Left renal pelvis (tissue), 4 donors: Measurements from ENCODE around the gene SFMBT2. TPM values are rescaled to one million over a fixed set of nuclear protein-coding genes. Genes with fewer than 3 reads are reported as not detected.

Experiments
- DNase-seq, 4 donors: peaks; one replicate each; pipeline ENCODE4 v3.0.0-alpha.2; 2013; ENCODE audit warnings: low read depth in 4 of 4, low spot score in 3 of 4
- polyA plus RNA-seq, 4 donors: library from polyadenylated mRNA; unstranded; fragments of 120-200 nt; gene quantifications; one replicate each; pipeline ENCODE4 v1.2.1, GENCODE V29; 2013; ENCODE audit not compliant: insufficient read length in 4 of 4

The SFMBT2 gene
- polyA plus RNA-seq, 4 donors: 6.3 to 10.3 (median 7.3) TPM

DNA sequence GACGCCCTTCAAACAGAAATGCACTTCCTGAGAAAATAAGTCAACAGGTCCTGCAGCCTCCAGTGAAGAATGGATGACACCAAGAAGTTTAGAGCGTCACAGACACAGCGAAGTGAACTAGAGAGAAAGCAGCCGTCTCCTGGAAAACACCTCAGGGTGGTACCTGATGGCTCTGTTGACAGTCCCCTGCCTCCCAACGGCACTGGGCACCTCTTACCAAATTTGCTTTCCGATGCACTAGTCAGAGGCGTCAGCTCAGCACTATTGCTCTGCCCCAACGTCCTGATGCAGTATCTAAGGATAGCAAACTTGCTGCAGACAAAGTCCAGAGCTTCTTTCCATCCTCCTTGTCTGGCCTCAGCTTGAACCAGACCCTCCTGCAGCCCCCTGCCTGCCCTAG, 38.3 kb downstream of the SFMBT2 start:
- no peak for DNase-seq

DNA sequence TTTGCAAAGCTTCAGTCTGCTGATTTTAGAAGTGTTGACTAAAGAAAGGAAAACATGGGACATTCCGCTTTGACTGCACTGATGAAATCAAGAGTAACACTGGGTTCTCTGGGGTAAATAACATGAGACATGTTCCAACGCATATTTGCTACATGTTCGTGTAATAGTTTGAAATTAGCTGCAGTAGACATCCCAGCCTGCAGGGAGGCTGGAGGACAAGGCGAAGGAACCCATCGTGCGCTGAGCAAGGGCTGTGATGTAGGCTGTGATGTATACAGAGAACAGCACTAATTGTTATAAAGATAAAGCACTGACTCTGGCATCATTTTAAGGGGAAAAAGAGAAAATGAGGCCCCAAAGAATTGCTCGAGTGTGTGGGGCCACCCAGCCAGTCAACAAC, 40.3 kb downstream of the SFMBT2 start:
- no peak for DNase-seq

DNA sequence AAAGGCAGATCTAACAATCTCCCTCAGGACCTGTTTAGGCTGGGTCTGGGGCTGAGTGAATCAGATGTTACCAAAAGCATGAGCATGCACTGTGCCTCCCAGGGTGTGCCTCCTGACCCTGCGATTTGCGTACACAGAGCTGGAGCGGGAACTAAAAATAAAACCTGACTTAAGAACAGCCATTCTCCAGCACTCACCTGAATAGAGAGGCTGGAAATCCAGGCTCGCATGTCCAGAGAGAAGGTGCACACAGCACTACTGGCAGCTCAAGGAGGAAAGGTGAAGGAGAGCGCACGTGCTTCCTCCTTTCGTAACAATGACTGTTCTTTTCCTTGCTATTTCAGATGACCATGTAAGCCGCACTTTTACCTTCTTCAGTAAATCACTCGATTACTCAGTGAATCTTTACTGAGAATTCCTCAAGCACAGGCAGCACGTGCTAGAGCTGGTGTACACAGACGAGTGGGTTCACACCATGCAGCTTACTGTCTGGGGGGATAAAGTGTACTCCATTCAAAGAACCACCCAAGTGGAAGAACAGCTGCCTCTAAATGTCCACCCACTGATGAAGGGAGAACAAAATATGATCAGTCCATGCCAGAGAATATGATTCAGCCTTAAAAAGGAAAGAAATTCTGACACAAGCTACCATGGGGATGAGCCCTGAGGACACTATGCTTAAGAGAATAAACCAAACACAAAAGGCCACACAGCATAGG, 45.6 kb downstream of the SFMBT2 start:
- no peak for DNase-seq

DNA sequence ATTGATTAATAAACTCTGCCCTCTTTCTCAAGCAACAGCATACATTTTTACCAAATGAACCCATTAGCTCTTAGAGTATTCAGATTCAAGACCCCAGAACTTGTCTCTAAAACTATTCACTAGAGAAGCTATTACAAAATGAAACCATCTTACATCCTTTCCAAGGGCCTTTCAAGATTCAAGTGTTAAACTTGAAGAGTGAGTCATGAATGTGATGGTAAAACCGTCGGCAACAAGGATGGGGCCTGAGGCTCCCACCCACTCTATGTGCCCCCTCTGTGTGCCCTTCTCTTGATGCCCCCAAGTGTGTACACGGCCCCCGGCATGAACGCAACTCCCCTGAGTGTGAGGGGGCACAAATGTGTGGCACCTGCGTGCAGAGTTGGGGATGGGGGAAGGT, 46.4 kb downstream of the SFMBT2 start:
- DNase-seq: no peak

DNA sequence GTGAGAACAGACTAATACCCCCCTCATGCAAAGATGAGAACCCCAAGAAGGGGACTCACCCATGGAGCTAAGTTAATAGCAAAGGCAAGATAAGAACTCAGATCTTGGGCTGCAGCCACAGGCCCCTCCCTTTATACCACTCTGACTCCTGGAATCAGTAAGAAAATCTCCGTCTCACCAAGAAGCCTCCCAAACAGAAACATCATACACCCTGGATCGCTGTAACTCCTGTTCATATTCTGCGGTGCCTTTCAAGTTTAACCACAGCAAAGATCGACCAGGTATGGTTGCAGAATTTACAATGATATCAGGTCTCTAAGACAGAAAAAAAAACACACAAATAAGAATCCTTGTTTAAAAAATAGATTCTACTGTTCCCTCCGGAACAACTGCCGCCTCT, 47.1 kb downstream of the SFMBT2 start:
- no peak for DNase-seq

DNA sequence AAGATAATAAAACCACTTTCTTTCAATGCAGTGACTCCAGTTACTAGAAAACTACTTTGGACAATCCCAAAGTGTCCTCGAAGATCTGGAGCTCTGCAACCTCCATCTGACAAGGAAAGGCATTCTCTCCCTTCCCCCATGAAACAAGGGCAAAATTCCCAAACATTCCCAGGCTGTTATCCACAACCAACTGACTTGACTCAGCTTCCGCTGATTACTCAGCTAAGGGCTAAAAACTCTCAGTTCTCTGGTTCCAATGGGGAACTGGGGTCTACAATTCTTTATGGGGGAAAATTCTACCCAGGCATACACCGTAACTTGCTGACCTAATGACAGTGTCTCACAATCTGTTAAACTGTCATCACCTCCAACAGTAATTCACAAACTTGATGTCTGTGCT, 48.4 kb downstream of the SFMBT2 start:
- no peak for DNase-seq

DNA sequence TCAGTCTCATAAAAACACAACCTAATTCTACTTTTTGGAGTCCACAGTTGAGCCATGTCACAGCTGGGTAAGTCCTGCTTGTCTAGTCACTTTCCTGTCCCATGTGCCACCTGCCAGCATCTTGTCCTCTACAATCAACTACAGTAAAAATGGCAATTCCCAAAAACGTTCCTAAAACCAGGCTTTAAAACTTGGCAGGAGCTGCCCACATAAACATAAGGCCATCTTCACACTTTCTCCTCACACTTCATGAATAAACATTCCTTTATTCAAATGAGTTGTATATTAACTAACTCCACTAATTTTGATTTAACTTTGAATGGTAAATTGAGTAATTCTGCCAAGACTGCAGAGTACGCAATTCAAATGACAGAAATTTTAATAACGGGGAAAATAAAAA, 49.5 kb downstream of the SFMBT2 start:
- no peak for DNase-seq

DNA sequence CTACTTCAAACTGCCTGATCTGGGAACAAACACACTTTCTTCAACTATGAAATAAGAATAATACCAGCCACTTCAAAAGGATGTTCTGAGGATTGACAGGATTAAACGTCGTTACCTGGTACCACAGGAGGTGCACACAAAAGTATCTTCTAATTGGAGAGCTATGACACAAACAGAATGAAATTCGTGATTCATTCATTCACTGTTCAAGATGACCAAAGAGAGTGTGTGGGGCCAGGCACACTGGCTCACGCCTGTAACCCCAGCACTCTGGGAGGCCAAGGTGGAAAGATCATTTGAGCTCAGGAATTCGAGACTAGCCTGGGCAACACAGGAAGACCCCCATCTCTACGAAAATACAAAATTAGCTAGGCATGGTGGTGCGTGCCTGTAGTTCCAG, 50.9 kb downstream of the SFMBT2 start:
- DNase-seq: no peak

DNA sequence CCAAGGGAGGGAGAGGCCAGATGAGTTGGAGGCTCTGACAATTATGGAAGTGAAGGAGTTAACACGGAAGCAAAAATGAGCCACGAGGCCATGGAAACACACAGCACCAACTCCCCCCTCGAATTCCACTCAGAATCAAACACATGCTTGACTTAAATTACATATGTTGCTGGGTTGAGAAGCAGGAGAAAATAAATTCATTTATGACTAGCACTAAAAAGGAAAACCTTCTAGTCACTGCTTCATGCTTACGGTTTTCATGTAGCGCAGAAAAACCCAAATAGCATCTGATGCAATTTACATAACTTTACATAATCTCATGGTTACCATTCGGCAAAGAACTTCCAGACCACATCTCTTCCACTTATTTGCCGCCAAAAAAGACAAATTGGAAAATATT, 51.5 kb downstream of the SFMBT2 start:
- DNase-seq: no peak

DNA sequence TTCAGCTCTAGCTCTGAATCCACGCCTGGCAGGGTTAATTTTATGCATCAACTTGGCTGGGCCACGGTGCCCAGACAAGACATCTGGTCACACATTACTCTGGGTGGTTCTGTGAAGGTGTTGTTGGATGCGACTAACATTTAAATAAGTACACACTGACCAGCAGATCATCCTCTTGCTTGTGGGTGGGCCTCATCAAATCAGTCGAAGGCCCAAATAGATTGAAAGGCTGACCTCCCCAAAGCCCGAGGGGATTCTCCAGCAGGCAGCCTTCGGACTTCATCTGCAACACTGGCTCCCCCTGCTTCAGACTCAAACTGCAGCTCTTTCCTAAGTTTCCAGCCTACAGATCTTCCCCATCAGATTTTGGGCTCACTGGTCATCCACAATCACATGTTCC, 53.6 kb downstream of the SFMBT2 start:
- DNase-seq: no peak

DNA sequence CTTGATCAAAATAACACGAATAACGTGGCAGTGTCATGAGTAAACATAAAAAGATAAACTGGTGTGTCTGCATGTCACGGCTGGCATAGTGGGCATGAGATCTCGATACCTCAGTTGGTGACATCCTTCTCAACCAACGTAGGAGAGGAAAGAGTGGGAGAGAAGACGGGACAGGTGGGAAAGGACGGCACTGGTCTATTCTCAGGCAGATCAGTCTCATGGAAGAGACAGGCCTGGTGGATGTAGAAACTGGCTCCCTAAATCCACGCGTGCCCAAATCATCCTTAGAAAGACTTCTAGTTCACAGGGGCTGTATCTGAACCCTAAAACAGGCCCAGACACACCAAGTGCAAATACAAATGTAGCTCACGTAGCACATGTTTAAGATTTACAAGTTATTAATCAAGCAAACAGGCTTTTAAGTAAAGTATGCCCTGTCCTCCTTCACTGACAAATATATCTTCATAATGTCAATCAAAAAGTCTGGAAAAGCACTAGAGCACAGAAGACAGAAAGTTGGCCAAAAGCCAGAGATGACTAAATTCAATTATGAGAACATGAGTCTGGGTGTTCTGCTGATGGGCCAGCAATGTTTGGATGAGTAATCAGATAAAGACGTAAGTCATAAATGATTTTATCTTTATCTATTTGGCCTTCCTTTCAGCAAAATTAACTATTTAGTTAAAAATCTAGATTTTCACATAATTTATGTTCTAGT, 56.3 kb downstream of the SFMBT2 start:
- no peak for DNase-seq

DNA sequence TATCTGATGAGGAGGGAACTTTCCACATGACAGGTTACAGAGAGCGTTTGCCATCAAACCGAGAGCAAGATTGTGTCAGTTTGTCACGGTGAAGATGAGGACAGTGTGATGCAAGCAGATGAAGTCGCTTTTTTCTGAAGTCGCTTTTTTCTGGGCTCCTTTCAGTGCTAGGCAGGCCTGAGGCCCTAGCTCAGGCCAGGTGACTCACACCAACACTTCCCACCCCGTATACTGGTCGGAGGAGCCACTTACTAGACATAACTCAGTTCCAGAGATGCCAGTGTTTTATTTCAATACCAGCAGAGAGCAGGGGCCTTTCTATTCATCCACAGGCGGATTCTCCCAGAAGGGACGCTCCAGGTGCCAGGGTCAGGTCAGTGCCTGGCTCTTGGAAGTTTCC, 58.9 kb downstream of the SFMBT2 start:
- no peak for DNase-seq

DNA sequence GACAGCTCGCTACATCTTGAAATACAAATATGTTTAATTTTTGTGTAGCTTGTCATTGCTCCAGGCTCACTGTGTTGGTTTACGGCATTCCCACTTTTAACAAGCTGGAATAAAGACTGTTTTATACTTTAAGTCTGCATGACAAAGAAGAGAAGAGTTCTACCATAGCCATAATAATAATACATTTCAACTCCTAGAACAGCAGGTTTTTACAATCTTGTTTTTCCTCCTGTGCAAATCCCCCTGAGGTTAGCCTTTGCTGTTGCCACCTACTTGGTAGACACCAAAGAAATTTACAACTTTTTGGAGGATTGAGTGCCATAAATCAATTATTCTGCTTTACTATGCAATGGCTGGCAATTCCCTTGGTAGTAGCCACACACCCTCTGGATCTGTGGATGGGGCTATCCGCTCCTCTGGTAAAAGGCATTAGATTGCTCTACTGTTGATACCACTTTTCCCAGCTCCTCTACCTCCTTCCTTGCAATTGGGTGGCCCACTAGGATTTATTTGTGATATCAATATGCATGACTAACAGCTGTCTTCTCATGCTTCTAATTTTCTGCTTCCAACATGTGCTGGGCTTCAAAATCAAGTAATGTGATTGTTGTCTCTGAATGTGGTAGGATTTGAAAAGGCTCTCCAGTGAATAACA, 60.2 kb downstream of the SFMBT2 start:
- DNase-seq: no peak

DNA sequence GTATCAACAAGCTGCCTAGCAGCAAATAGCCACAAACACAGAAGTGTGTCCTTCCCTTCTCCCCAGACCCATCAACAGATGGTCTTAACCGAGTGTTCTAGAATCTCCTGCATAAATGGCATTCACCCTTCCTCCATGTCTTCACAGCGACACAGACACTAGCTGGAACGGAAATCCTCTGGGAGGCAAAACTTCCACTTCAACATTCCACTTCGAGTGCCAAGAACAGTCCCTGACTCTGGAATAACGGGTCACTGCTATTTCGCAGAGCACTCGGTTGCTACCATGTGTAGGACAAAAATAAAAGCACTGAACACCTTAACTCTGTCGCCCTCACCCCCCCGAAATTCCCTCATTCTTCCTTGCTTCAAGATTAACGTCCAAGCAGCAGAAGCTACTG, 65.1 kb downstream of the SFMBT2 start:
- no peak for DNase-seq

DNA sequence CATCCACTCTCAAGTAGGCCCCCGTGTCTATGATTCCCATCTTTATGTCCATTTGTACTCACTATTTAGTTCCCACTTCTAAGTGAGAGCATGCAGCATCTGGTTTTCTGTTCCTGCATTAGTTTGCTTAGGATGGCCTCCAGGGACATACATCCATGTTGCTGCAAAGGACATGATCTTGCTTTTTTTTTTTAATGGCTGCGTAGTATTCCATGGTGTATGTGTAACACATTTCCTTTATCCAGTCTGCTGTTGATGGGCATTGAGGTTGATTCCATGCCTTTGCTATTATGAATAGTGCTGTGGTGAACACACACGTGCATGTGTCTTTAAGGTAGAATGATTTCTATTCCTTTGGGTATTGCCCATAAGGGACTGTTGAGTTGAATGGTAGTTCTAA, 67.8 kb downstream of the SFMBT2 start:
- no peak for DNase-seq

DNA sequence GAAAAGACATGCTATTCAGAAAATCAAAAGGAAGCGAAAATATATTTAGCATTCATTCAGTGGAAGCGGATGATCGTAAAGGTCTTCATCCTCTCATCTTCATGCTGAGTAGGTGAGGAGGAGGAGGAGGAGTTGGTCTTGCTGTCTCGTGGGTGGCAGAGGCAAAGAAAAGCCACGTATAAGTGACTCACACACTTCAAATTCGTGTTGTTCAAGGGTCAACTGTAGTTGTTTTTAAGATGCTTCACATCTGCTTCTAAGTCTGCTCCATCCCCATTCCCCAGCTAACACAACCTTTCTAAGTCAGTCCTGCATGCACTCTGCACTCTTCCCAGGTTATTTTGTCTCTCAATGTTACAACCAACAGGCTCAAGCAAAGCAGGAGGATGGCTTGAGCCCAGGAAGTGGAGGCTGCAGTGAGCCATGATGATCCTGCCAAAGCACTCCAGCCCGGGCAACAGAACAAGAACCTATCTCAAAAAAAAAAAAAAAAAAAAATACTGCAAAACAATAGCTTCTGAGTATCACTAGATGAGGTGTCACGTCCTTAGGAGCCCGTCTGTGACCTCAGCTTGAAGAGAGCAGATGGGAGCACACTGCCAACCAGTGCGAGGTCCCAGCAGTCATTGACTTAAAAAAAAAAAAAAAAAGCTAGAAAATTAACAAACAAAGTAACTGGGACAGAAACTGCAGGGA, 70.5 kb downstream of the SFMBT2 start:
- DNase-seq: no peak

DNA sequence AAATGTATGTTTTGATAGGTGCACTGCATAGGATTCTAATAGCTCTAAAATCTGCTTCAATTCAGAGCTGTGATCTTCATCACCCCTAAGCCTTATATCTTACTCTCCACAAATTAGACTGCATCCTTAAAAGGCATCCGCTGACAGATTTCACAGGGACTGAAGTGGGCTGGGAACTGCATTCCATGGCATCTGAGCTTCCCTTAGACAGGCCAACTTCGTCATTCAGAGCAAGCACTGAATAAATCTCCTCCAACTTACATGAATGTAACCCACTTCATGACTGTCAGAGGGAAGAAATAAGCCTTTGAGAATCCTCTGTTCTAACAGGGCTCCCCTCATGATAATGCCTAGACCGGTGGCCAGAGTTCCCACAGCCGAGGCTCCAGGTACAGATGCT, 71.3 kb downstream of the SFMBT2 start:
- DNase-seq: no peak

DNA sequence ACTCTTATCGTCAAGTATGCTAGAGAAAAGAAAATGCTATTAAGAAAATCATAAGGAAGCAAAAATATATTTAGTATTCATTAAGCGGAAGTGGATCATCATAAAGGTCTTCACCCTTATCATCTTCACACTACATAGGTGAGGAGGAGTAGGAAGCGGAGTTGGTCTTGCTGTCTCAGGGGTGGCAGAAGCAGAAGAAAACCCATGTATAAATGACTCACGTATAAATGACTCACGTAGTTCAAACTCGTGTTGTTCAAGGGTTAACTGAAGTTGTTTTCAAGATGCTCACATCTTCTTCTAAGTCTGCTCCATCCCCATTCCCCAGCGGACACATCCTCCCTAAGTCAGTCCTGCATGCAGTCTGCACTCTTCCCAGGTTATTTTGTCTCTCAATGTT, 72.4 kb downstream of the SFMBT2 start:
- no peak for DNase-seq

DNA sequence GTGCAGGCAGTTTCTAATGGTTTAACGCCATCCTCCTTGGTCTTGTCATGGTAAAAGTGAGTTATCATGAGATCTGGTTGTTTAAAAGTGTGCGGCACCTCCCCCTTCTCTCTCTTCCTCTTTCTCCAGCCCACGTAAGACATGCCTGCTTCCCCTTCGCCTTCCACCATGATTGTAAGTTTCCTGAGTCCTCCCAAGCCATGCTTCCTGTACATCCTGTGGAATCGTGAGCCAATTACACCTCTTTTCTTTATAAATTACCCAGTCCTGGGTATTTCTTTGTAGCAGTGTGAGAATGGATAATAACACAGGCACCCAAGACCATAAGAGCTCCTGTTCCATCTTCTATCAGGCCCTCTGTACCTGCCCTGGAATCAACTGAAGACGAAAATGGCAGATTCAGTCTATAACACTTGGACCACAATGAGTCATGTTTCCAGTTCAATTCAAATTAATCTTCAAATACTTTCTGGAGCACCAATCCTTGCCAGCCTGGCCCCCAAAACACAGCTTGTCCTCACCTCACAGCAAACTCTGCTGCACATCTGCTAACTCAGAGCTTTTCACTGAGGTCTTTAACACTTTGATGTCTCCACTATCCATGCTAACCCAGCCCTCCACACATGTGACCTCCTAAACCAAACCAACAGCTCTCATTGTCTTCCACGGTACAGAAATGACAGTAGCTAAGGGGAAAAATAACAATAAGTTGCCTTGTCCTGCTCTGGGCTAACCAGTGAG, 73.2 kb downstream of the SFMBT2 start:
- DNase-seq: no peak

DNA sequence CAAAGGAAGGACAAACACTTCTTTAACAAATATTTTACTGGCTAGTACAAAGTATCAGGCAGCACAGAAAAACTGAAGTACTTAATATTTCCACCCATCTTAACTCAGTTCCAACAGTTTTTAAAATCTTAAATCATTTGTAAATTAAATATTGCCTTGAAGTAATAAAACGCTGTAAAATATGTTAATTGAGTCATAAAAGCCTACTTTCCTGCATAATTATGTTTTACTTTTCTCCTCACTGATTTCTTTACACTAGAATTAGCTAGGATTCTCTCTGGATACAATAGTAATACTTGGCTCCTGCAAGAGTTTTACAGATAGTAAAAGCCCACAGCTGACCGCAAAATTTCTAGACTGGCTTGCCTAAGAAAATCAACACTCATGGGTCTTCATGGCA, 74.9 kb downstream of the SFMBT2 start:
- no peak for DNase-seq

DNA sequence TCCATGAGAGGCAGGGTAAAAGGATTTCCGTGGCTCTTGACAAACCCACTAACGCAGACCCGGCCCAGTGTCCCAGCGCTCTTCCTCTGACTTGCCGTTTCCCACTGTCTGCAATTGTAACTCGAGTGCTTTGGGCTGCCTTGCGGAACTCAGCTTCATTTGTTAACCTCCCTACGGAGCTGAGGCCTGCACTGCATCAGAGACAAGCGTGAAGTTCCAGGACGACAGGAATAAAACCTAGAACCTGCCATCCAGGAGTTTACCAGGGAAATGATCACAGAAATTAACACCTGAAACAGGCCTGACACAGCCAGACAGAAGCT, 76.2 kb downstream of the SFMBT2 start:
- DNase-seq: no peak
